K562 (cell line): ENCODE measurements around the gene ATAD3B. TPM values are rescaled to one million over a fixed set of nuclear protein-coding genes. Genes with fewer than 3 reads are reported as not detected.
"Not testable (repeated sequence)": the region's sequence is repeated elsewhere in the genome, so short reads cannot be mapped to it uniquely, and the experiment has no call there.

Experiments used
- ATAC-seq: fragments of 200-7000 bp; cut with Tn5 transposase; 3 replicates; pipeline ENCODE4 v1.9.1; 2020; ENCODE audit warnings: moderate library complexity
- BruUV-seq: library from RNA; stranded (reverse); fragments of 400-500 nt; replicated peaks from 2 replicates; lab custom pipeline; 2021; lab: Mats Ljungman, UMichigan
- CTCF ChIA-PET: fragments of 300-600 bp; formaldehyde crosslinking; extraction: SDS; loops from one replicate; lab custom pipeline; 2021; ENCODE audit warnings: low intra/inter-chr PET ratio; lab: Yijun Ruan, JAX
- POLR2A ChIA-PET: fragments of 300-600, 350-650 bp; sonication (Branson Sonifier 250); formaldehyde crosslinking; extraction: SDS; loops from one replicate; lab custom pipeline; 2021; ENCODE audit warnings: antibody characterized with exemption, inconsistent platforms; lab: Yijun Ruan, JAX
- DNase-seq, 4 experiments: peaks; one replicate each; pipeline versions ENCODE4 v3.0.0 to v3.0.0-alpha.2; 2011 to 2018; ENCODE audit warnings: low spot score in 3 of 4, mixed read lengths in 3 of 4; ENCODE audit errors: extremely low read depth in 1 of 4
- FAIRE-seq: peaks from 2 replicates; lab custom pipeline; 2011; peaks lifted over from hg19 to GRCh38; lab: Jason Lieb, UNC
- H2AFZ ChIP-seq: 2 replicates; pipeline ENCODE4 v1.6.0; 2011; ENCODE audit warnings: low read depth, low read length, control low read depth, inconsistent platforms
- H3K27ac ChIP-seq: fragments of 200-600 bp; 3 replicates; pipeline ENCODE4 v1.8.0; 2011; ENCODE audit warnings: low read depth, mild to moderate bottlenecking, control low read depth, inconsistent platforms, low read length, moderate library complexity, mixed read lengths; ENCODE audit errors: extremely low read depth
- H3K27me3 ChIP-seq, 2 experiments: fragments of 300-600 bp in 1 of 2; 2 replicates in 1 of 2; 3 replicates in 1 of 2; pipeline versions ENCODE4 v1.6.0 to v1.8.0; 2011; ENCODE audit warnings: inconsistent platforms in 2 of 2, low read length in 2 of 2, mild to moderate bottlenecking in 1 of 2, mixed read lengths in 1 of 2, moderate library complexity in 1 of 2; ENCODE audit not compliant: control insufficient read depth in 2 of 2, insufficient read depth in 2 of 2
- H3K36me3 ChIP-seq: fragments of 300-600 bp; 3 replicates; pipeline ENCODE4 v1.8.0; 2011; ENCODE audit warnings: mild to moderate bottlenecking, low read length, inconsistent platforms; ENCODE audit not compliant: control insufficient read depth, insufficient read depth
- H3K4me1 ChIP-seq, 2 experiments: fragments of 200-600 bp in 1 of 2; replicated peaks in 1 of 2; 2 replicates in 1 of 2; 3 replicates in 1 of 2; pipeline versions ENCODE4 v1.5.1 to v1.8.0; 2011; ENCODE audit warnings: inconsistent platforms in 2 of 2, low read length in 2 of 2, mild to moderate bottlenecking in 1 of 2, mixed read lengths in 1 of 2, moderate library complexity in 1 of 2; ENCODE audit not compliant: control insufficient read depth in 2 of 2, insufficient read depth in 2 of 2
- H3K4me2 ChIP-seq: 2 replicates; pipeline ENCODE4 v1.6.1; 2011; ENCODE audit warnings: low read length, control low read depth, inconsistent platforms, mixed read lengths; ENCODE audit not compliant: insufficient read depth
- H3K4me3 ChIP-seq: fragments of 200-600 bp; sonication (generic), shearing (Covaris generic); 2 replicates; pipeline ENCODE4 v1.5.1; 2016; ENCODE audit warnings: control low read depth, inconsistent platforms
- H3K79me2 ChIP-seq: fragments of 200-600 bp; 3 replicates; pipeline ENCODE4 v1.8.0; 2011; ENCODE audit warnings: low read length, inconsistent platforms; ENCODE audit not compliant: control insufficient read depth, insufficient read depth
- H3K9ac ChIP-seq, 2 experiments: 2 replicates each; pipeline versions ENCODE4 v1.6.0 to v1.6.1; 2011; ENCODE audit warnings: low read depth in 2 of 2, low read length in 2 of 2, control low read depth in 1 of 2, inconsistent platforms in 1 of 2, mild to moderate bottlenecking in 1 of 2, mixed read lengths in 1 of 2; ENCODE audit not compliant: insufficient read depth in 1 of 2
- H3K9me1 ChIP-seq: one replicate; pipeline ENCODE4 v1.6.0; 2011; ENCODE audit warnings: inconsistent platforms, mild to moderate bottlenecking, low read length, moderate library complexity; ENCODE audit not compliant: control insufficient read depth, insufficient read depth
- H3K9me3 ChIP-seq: replicated peaks from 2 replicates; pipeline ENCODE4 v1.5.1; 2011; ENCODE audit warnings: low read depth, low read length, inconsistent platforms; ENCODE audit not compliant: control insufficient read depth, insufficient read depth
- H4K20me1 ChIP-seq: replicated peaks from 2 replicates; pipeline ENCODE4 v1.6.1; 2011; ENCODE audit warnings: low read length, inconsistent platforms, mixed read lengths; ENCODE audit not compliant: control insufficient read depth, insufficient read depth
- CBFA2T3 ChIP-seq: fragments of 450-650 bp; IDR thresholded peaks from 2 replicates; pipeline ENCODE4 v1.6.1; 2017
- CSDE1 ChIP-seq, 2 experiments: fragments of 450-650 bp; IDR thresholded peaks; 2 replicates each; pipeline ENCODE4 v1.6.1; 2016; ENCODE audit warnings: mild to moderate bottlenecking in 1 of 2
- DLX4 ChIP-seq: fragments of 250-450 bp; sonication (Bioruptor Pico); IDR thresholded peaks from 2 replicates; pipeline ENCODE4 v1.6.1; 2021; ENCODE audit warnings: mild to moderate bottlenecking
- EP300 ChIP-seq: IDR thresholded peaks from 2 replicates; pipeline ENCODE4 v1.6.1; 2012; ENCODE audit warnings: low read length, improper control_type of control experiment
- GABPA ChIP-seq: fragments of 200-800 bp; sonication (Bioruptor generic); conservative IDR thresholded peaks from 2 replicates; pipeline ENCODE4 v1.6.1; 2016; ENCODE audit warnings: low read depth, missing genetic modification characterization, missing compliant biosample characterization
- MITF ChIP-seq: IDR thresholded peaks from 2 replicates; pipeline ENCODE4 v1.6.1; 2014; ENCODE audit warnings: antibody characterized with exemption
- TSC22D4 ChIP-seq: fragments of 450-650 bp; IDR thresholded peaks from 2 replicates; pipeline ENCODE4 v1.6.1; 2016; ENCODE audit warnings: missing genetic modification characterization, missing biosample characterization, control low read depth
- ZBTB33 ChIP-seq: sonication (generic); formaldehyde crosslinking; IDR thresholded peaks from 2 replicates; pipeline ENCODE4 v1.8.1; 2023; ENCODE audit warnings: mild to moderate bottlenecking, missing genetic modification reagents
- ZNF785 ChIP-seq: fragments of 250-450 bp; sonication (Bioruptor Pico); IDR thresholded peaks from 2 replicates; pipeline ENCODE4 v1.4.0; 2020; ENCODE audit warnings: mild to moderate bottlenecking
- WGBS: fragments of 100-300 bp; shearing (Covaris generic); methylation state at CpG from one replicate; pipeline ENCODE4 v1.1.6; 2016; ENCODE audit warnings: low coverage, mixed read lengths; ENCODE audit not compliant: insufficient coverage; ENCODE audit errors: missing lambda C conversion rate; 5-methylcytosine and 5-hydroxymethylcytosine counted together
- in situ Hi-C: fragments of 300-500 bp; cut with MboI; formaldehyde crosslinking; loops from 4 replicates; pipeline ENCODE4 v1.15.0; 2018; ENCODE audit warnings: inconsistent platforms, mixed read lengths
- intact Hi-C: fragments of 100-400 bp; cut with micrococcal nuclease; formaldehyde crosslinking; loops from 2 replicates; pipeline ENCODE4 v1.14.2; 2022
- polyA plus RNA-seq, 8 experiments: library from polyadenylated mRNA; depleted of rRNA in 4 of 8; stranded (reverse) in 5 of 8; unstranded in 3 of 8; fragments of >200 nt; fragmentation: Nextera tagmentation in 2 of 8; fragmentation: Illumina TruSeq in 1 of 8; extraction: Ambion mirVana in 2 of 8; extraction: Trizol in 1 of 8; gene quantifications; 2 replicates each; pipeline versions ENCODE4 v1.2.1 to v1.2.3, GENCODE V29; 2011 to 2014; ENCODE audit warnings: inconsistent platforms in 1 of 8, missing spikeins in 1 of 8
- total RNA-seq, 7 experiments: library from RNA; depleted of rRNA in 6 of 7; stranded (reverse); fragments of >200 nt in 6 of 7; fragmentation: Illumina TruSeq in 2 of 7; extraction: Trizol in 2 of 7; gene quantifications; 2 replicates each; pipeline versions ENCODE4 v1.2.1 to v1.2.3, GENCODE V29; 2011 to 2021; ENCODE audit warnings: low replicate concordance in 1 of 7

ATAD3B gene
- total and polyA plus RNA-seq, 9 of the 15 experiments (the other 6 are each of a cell fraction or from before 2014, with no cell fraction given), result 0.07 to 113 (median 27.7) TPM

GRCh38 chr1:1454286-1455056 lies 17.1 kb upstream of the ATAD3B start:
- H3K27me3 ChIP-seq, in situ Hi-C loops, H3K9ac ChIP-seq, BruUV-seq, H3K4me3 ChIP-seq, H3K79me2 ChIP-seq, intact Hi-C loops, CTCF ChIA-PET, H3K36me3 ChIP-seq, H4K20me1 ChIP-seq, H3K27ac ChIP-seq, H2AFZ ChIP-seq, H3K9me3 ChIP-seq, DNase-seq, FAIRE-seq, H3K9me1 ChIP-seq, H3K4me2 ChIP-seq: not testable (repeated sequence)
- peak; percentile 14; the same call in 1 of the 3 replicates for ATAC-seq
- POLR2A ChIA-PET, result interaction anchor here (1.0 kb wide), 1 partner anchor 14 kb away, joined by 3 read pairs; no protein-coding TSS in a partner anchor
- H3K4me1 ChIP-seq, result peaks cover 0 to 36% of the 10 kb centered on the region in 2 experiments; a peak in 2 of 5 replicates
- 53% methylated on average over 32 of the region's 41 CpGs for WGBS

- H4K20me1 ChIP-seq, result no peaks in the 10 kb centered on the region
- no peaks in the 10 kb centered on the region for H3K9me1 ChIP-seq
- 27% methylated on average over 24 of the region's 30 CpGs for WGBS
- in situ Hi-C loops (no loop called here), intact Hi-C loops (no loop called here)
- ATAC-seq, result no peak; the same call in 1 of the 3 replicates
- H3K36me3 ChIP-seq, result no peaks in the 10 kb centered on the region
- ChIA-PET POLR2A (interaction anchor here (0.6 to 1.0 kb wide), 2 partner anchors 15 to 384 kb away, joined by 3 read pairs; no protein-coding TSS in a partner anchor), CTCF (no interaction called here)
- H3K9ac ChIP-seq, result no peak overlapping the region; a peak in 1 of 4 replicates
- H3K79me2 ChIP-seq, result no peaks in the 10 kb centered on the region
- no peak for DNase-seq
- H3K4me1 ChIP-seq, result peaks cover 0 to 41% of the 10 kb centered on the region in 2 experiments; a peak in 2 of 5 replicates
- FAIRE-seq, result no peak
- H3K9me3 ChIP-seq, result no peaks in the 10 kb centered on the region
- H2AFZ ChIP-seq, result peak overlapping the region; percentile 26; the same call in 1 of the 2 replicates
- H3K27ac ChIP-seq, result no peak overlapping the region
- peaks cover 0 to 6% of the 10 kb centered on the region in 2 experiments; a peak in 1 of 5 replicates for H3K27me3 ChIP-seq
- H3K4me2 ChIP-seq, result no peak overlapping the region
- H3K4me3 ChIP-seq, result no peak overlapping the region
- BruUV-seq, result no TSS peak
- TF ChIP-seq CBFA2T3, result no peak
- TF ChIP-seq GABPA (tag), result no peak
- TF ChIP-seq ZNF785 (CRISPR knock-in tag), result no peak
- TF ChIP-seq TSC22D4, result no peak
- TF ChIP-seq ZBTB33, result no peak
- no peak for TF ChIP-seq EP300
- no peak for TF ChIP-seq MITF
- no peak for TF ChIP-seq DLX4
- TF ChIP-seq CSDE1 (IDR thresholded peaks at IDR 0.05), result no peak
Observed at GRCh38 chr1:1455366-1455884, 16.1 kb upstream of the ATAD3B start.
